Tibial artery (tissue), 4 donors: ENCODE results near the gene MEIS1.

Experiments
- DNase-seq, 2 donors: peaks; one replicate each; pipeline ENCODE4 v3.0.0-alpha.2; 2019
- H3K27ac ChIP-seq, 2 donors: fragments of 200-600 bp; sonication (generic) in 1 of 2; 1 replicate in 1 of 2; 2 replicates in 1 of 2; pipeline ENCODE4 v1.5.1; 2018 to 2019; ENCODE audit warnings: mild to moderate bottlenecking in 1 of 2
- H3K27me3 ChIP-seq, 2 donors: fragments of 200-600 bp; sonication (generic) in 1 of 2; one replicate each; pipeline versions ENCODE4 v1.5.1 to v1.6.0; 2016 to 2019
- H3K36me3 ChIP-seq, 3 donors: fragments of 200-600 bp; sonication (generic) in 2 of 3; one replicate each; pipeline ENCODE4 v1.5.1; 2016 to 2019; ENCODE audit warnings: mild to moderate bottlenecking in 2 of 3
- H3K4me1 ChIP-seq, 4 donors: fragments of 200-600 bp; sonication (generic) in 2 of 4; 1 replicate in 3 of 4; 2 replicates in 1 of 4; pipeline ENCODE4 v1.5.1; 2016 to 2019
- H3K4me3 ChIP-seq, 2 donors: fragments of 200-600 bp; sonication (generic) in 1 of 2; 1 replicate in 1 of 2; 2 replicates in 1 of 2; pipeline ENCODE4 v1.5.1; 2018 to 2019; ENCODE audit warnings: mild to moderate bottlenecking in 2 of 2
- H3K9me3 ChIP-seq, 3 donors: fragments of 200-600 bp; sonication (generic) in 1 of 3; one replicate each; pipeline ENCODE4 v1.5.1; 2016 to 2019
- intact Hi-C: fragments of 100-400 bp; cut with DNase I; formaldehyde crosslinking; loops from one replicate; pipeline ENCODE4 v1.15.0; 2023; ENCODE audit warnings: low total_unique reads
- TF ChIP-seq, protein P1 (sequence below), 2 experiments: fragments of 200-600 bp in 1 of 2; fragments of 450-650 bp in 1 of 2; IDR thresholded peaks; one replicate each; pipeline ENCODE4 v1.5.1; 2017 to 2019; ENCODE audit warnings: antibody characterized with exemption in 2 of 2, mild to moderate bottlenecking in 1 of 2, moderate library complexity in 1 of 2

The MEIS1 gene

DNA sequence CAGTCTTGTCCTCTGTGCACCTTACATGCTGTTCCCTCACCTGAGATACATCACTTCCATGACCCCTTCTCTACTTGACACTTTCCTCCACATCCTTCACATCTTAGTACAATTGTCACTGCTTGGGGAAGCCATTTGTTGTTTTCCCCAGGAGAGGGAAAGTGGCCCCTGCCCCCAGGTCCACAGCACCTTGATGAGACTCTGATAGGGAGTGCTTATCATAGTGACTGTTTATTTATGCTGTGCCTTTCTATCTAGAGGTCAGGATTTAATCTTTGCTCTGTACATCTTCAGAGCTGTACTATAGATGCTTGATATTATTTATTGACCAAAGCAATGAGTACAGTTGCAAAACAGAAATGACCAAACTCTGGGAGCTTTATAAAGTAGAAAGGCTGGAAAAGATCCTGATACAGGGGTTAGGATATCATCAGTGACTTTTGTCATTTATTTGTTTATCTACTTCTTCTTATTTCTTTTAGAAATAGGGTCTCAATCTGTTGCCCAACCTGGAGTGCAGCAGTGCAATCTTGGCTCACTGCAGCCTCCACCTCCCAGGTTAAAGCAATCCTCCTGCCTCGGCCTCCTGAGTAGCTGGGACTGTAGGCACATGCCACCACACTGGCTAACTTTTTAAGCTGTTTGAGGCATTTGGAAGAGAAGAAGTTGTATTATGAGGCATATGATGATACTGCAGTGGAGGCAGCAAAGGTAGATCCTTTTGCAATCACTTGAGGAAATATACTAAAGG lies 94.2 kb downstream of the MEIS1 start:
- intact Hi-C loops, result no loop called here
- H3K27me3 ChIP-seq, result no peaks in the 10 kb centered on the region
- no peak for DNase-seq
- no peak overlapping the region for H3K4me3 ChIP-seq
- no peaks in the 10 kb centered on the region for H3K9me3 ChIP-seq
- H3K27ac ChIP-seq, result no peak overlapping the region
- peaks cover 0 to 6% (median 2%) of the 10 kb centered on the region in 4 donors for H3K4me1 ChIP-seq
- TF ChIP-seq, protein P1, sequence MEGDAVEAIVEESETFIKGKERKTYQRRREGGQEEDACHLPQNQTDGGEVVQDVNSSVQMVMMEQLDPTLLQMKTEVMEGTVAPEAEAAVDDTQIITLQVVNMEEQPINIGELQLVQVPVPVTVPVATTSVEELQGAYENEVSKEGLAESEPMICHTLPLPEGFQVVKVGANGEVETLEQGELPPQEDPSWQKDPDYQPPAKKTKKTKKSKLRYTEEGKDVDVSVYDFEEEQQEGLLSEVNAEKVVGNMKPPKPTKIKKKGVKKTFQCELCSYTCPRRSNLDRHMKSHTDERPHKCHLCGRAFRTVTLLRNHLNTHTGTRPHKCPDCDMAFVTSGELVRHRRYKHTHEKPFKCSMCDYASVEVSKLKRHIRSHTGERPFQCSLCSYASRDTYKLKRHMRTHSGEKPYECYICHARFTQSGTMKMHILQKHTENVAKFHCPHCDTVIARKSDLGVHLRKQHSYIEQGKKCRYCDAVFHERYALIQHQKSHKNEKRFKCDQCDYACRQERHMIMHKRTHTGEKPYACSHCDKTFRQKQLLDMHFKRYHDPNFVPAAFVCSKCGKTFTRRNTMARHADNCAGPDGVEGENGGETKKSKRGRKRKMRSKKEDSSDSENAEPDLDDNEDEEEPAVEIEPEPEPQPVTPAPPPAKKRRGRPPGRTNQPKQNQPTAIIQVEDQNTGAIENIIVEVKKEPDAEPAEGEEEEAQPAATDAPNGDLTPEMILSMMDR (IDR thresholded peaks at IDR 0.05), result no peak
- H3K36me3 ChIP-seq, result peaks cover 0 to 8% (median 0%) of the 10 kb centered on the region in 3 donors

DNA sequence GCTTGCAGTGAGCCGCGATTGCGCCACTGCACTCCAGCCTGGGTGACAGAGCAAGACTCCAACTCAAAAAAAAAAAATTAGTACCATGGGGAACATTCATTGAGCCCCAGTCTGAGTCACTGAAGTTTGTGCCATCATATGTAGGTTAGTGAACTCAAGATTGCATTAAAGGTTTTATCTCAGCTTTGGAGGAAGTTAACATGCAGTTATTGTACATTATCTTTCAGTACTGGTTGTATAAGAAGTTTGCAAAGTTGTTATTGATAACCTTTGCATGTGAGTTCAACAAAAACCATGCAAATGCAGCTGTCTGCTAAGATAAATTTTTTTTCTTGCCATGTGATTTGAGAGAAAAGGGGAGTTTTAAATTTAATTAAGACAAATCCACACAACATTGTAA lies 95.7 kb downstream of the MEIS1 start:
- TF ChIP-seq, protein P1 (IDR thresholded peaks at IDR 0.05), result no peak
- DNase-seq, result no peak
- intact Hi-C loops, result no loop called here

DNA sequence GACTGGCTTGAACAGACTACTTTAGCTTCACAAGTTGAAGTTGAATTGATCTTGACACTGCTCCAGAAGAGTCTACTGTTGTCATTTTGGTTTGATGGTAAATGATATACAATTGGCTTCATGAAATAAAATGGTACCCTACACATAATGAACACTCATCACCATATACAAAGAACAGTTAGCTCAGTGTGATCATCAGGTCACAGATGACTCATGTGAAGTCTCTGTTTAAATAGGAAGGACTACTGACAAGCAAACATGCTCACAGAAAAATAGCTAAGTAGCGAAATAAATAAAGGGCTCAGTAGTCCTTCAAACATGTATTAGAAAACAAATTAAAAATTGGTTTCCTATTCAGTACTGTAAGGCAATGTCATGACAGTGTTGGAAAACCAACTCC lies 96.2 kb downstream of the MEIS1 start:
- intact Hi-C loops, result no loop called here
- Histone ChIP-seq H3K9me3 (no peaks in the 10 kb centered on the region), H3K36me3 (peaks cover 0 to 8% (median 0%) of the 10 kb centered on the region in 3 donors), H3K4me3 (no peak overlapping the region), H3K4me1 (peaks cover 0 to 3% (median 0%) of the 10 kb centered on the region in 4 donors), H3K27me3 (no peaks in the 10 kb centered on the region), H3K27ac (no peak overlapping the region)
- TF ChIP-seq, protein P1 (IDR thresholded peaks at IDR 0.05), result no peak
- no peak for DNase-seq

More for the DNA sequence above, 95.7 kb downstream of the MEIS1 start:
- Histone ChIP-seq H3K27me3 (no peaks in the 10 kb centered on the region), H3K27ac (no peak overlapping the region), H3K9me3 (no peaks in the 10 kb centered on the region), H3K4me1 (peaks cover 0 to 4% (median 2%) of the 10 kb centered on the region in 4 donors), H3K36me3 (peaks cover 0 to 8% (median 0%) of the 10 kb centered on the region in 3 donors), H3K4me3 (no peak overlapping the region)

DNA sequence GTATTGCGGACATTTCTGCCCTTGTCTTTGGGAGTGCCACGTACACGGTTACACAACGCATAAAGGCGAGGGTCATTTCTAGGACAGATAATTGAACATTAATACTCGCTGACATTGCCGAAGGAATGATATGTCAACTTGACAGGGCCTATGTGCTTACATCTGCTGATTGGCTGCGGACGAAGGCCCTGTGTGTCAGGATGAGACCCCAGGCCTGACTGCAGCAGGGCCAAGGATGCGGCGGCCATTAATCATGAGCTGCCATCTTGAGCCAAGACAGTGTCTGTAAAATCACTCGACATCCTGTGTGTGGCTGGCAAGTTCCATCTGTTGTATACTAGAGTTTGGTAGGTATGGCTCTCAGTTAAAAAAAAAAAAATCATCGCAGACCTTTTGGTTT lies 96.6 kb downstream of the MEIS1 start:
- Histone ChIP-seq H3K4me3 (no peak overlapping the region), H3K27me3 (no peaks in the 10 kb centered on the region), H3K36me3 (peaks cover 0 to 8% (median 0%) of the 10 kb centered on the region in 3 donors), H3K4me1 (no peaks in the 10 kb centered on the region), H3K27ac (no peak overlapping the region), H3K9me3 (no peaks in the 10 kb centered on the region)
- intact Hi-C loops, result no loop called here
- DNase-seq, result no peak
- TF ChIP-seq, protein P1 (IDR thresholded peaks at IDR 0.05), result no peak

DNA sequence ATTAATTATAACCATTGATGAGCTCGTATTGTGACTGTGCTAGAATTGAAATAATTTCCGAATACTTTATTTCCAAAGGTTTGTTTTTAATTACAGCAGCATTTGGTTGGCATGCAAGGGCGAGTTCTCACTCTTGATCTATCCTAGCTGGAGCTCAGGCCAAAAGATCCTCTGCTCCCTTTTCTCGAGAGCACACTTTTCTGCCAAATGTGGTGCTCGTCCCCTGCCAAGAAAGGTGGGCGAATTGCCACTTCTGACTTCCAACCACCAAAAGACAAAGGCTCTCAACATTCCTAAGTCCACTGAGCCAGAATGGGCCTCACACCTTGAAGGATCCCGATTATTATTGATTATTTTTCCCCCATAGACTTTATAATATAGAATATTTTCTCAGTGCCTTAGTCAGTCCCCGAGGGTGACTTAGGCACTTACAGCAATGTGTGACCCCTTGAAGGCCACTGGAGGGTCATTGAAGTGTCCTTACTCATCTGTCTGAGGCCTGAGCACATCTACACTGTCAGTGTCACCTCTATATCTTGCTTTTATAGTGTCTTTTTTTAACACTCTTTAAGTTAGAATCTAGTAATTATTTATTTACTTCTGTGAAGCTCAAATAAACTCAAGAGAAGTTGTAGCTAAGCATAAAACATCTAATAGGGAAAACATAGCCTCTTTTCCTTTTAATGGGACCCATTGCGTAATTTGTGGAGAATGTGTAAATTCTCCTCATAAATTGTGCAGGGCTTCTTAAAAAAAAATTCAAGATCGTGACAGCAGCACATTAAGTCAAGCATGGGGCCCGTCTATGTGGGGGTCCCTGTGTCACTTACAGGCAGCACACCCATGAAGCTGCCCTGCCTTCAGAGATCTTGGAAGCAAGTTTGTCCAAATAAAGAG lies 98.3 kb downstream of the MEIS1 start:
- peaks cover 0 to 4% (median 0%) of the 10 kb centered on the region in 4 donors for H3K4me1 ChIP-seq
- H3K27me3 ChIP-seq, result no peaks in the 10 kb centered on the region
- H3K27ac ChIP-seq, result no peak overlapping the region
- H3K36me3 ChIP-seq, result no peaks in the 10 kb centered on the region
- no peak overlapping the region for H3K4me3 ChIP-seq
- intact Hi-C loops, result no loop called here
- no peak for DNase-seq
- no peaks in the 10 kb centered on the region for H3K9me3 ChIP-seq
- TF ChIP-seq, protein P1 (IDR thresholded peaks at IDR 0.05), result no peak
